Measurements from ENCODE around the gene ARHGAP28.

GRCh38 chr18:6873040-6873751, 143.7 kb downstream of the ARHGAP28 start:
- TF ChIP-seq CTCF (IDR thresholded peaks at IDR 0.05): no peak
- no peak for TF ChIP-seq POLR2A (IDR thresholded peaks at IDR 0.05)

Measured in transverse colon (tissue), 3 donors.